B cell (primary cell): ENCODE data around the gene AKAP14. TPM values are rescaled to one million over a fixed set of nuclear protein-coding genes. Genes with fewer than 3 reads are reported as not detected.

Experiments used
- ATAC-seq: fragments of 200-7000 bp; cut with Tn5 transposase; one replicate; pipeline ENCODE4 v1.10.0; 2021; ENCODE audit warnings: low read depth, mild to moderate bottlenecking, moderate number of reproducible peaks, moderate library complexity
- CTCF ChIA-PET: fragments of 350-600 bp; sonication (Branson Sonifier 250); formaldehyde crosslinking; loops from one replicate; lab custom pipeline; 2021; ENCODE audit warnings: antibody characterized with exemption, inconsistent platforms; lab: Charles Lee
- POLR2A ChIA-PET: fragments of 350-600 bp; sonication (Branson Sonifier 250); formaldehyde crosslinking; loops from one replicate; lab custom pipeline; 2021; ENCODE audit warnings: antibody characterized with exemption; lab: Charles Lee
- DNase-seq: peaks from one replicate; pipeline ENCODE4 v3.0.0; 2013
- H2AFZ ChIP-seq: 2 replicates; pipeline ENCODE4 v1.6.1; 2012; ENCODE audit warnings: mild to moderate bottlenecking, low read depth, low read length; ENCODE audit not compliant: insufficient read depth, poor library complexity, severe bottlenecking
- H3K27ac ChIP-seq, 2 donors: 1 replicate in 1 of 2; 2 replicates in 1 of 2; pipeline ENCODE4 v1.5.1; 2012 to 2013; ENCODE audit warnings: low read length in 2 of 2, mild to moderate bottlenecking in 2 of 2, moderate library complexity in 1 of 2
- H3K27me3 ChIP-seq, 4 experiments: fragments of 200-600 bp in 1 of 4; sonication (generic) in 1 of 4; replicated peaks in 1 of 4; 1 replicate in 2 of 4; 2 replicates in 2 of 4; pipeline versions ENCODE4 v1.6.1 to v1.7.0; 2013 to 2016; ENCODE audit warnings: low read length in 3 of 4, mild to moderate bottlenecking in 2 of 4, mixed read lengths in 1 of 4, moderate library complexity in 1 of 4; ENCODE audit not compliant: insufficient read depth in 4 of 4, control insufficient read depth in 3 of 4; ENCODE audit errors: control extremely low read depth in 1 of 4
- H3K36me3 ChIP-seq, 2 experiments: replicated peaks in 1 of 2; 1 replicate in 1 of 2; 2 replicates in 1 of 2; pipeline versions ENCODE4 v1.6.1 to v1.7.1; 2013; ENCODE audit warnings: low read length in 1 of 2; ENCODE audit not compliant: insufficient read depth in 2 of 2, control insufficient read depth in 1 of 2; ENCODE audit errors: control extremely low read depth in 1 of 2, extremely low read depth in 1 of 2
- H3K4me1 ChIP-seq, 2 donors: fragments of 200-600 bp in 1 of 2; sonication (generic) in 1 of 2; 1 replicate in 1 of 2; 2 replicates in 1 of 2; pipeline versions ENCODE4 v1.5.1 to v1.6.1; 2013 to 2017; ENCODE audit warnings: low read length in 2 of 2; ENCODE audit not compliant: control insufficient read depth in 2 of 2, insufficient read depth in 2 of 2
- H3K4me2 ChIP-seq: replicated peaks from 2 replicates; pipeline ENCODE3; 2012; ENCODE audit warnings: mild to moderate bottlenecking, low read depth, low read length; ENCODE audit not compliant: poor library complexity, severe bottlenecking
- H3K4me3 ChIP-seq, 5 experiments: fragments of 200-600 bp in 1 of 5; sonication (generic) in 1 of 5; 1 replicate in 3 of 5; 2 replicates in 2 of 5; pipeline versions ENCODE4 v1.5.1 to v1.7.0; 2011 to 2016; ENCODE audit warnings: low read length in 4 of 5, mild to moderate bottlenecking in 4 of 5, low read depth in 2 of 5, control low read depth in 1 of 5, moderate library complexity in 1 of 5; ENCODE audit not compliant: insufficient read depth in 1 of 5; ENCODE audit errors: control extremely low read depth in 1 of 5, extremely low read depth in 1 of 5
- H3K79me2 ChIP-seq: fragments of 200-600 bp; sonication (generic); one replicate; pipeline ENCODE4 v1.6.0; 2016; ENCODE audit warnings: low read length; ENCODE audit not compliant: control insufficient read depth, insufficient read depth
- H3K9ac ChIP-seq: fragments of 200-600 bp; sonication (generic); 2 replicates; pipeline ENCODE4 v1.6.1; 2017; ENCODE audit warnings: mild to moderate bottlenecking, low read length, moderate library complexity
- H3K9me3 ChIP-seq, 3 donors: one replicate each; pipeline versions ENCODE4 v1.6.1 to v1.7.1; 2013; ENCODE audit warnings: low read length in 2 of 3; ENCODE audit not compliant: control insufficient read depth in 2 of 3, insufficient read depth in 1 of 3; ENCODE audit errors: control extremely low read depth in 1 of 3
- H4K20me1 ChIP-seq: 2 replicates; pipeline ENCODE4 v1.6.0; 2012; ENCODE audit warnings: mild to moderate bottlenecking, low read length; ENCODE audit not compliant: insufficient read depth, control insufficient read depth, poor library complexity, severe bottlenecking
- H3K27ac Mint-ChIP-seq: one replicate; pipeline ENCODE4 v1.8.0; 2021; ENCODE audit warnings: mixed read lengths
- H3K27me3 Mint-ChIP-seq: one replicate; pipeline ENCODE4 v1.8.0; 2021; ENCODE audit warnings: mixed read lengths
- H3K4me1 Mint-ChIP-seq: one replicate; pipeline ENCODE4 v1.8.0; 2021; ENCODE audit warnings: mixed read lengths
- H3K4me3 Mint-ChIP-seq: one replicate; pipeline ENCODE4 v1.8.0; 2021; ENCODE audit warnings: mixed read lengths
- H3K9me3 Mint-ChIP-seq: one replicate; pipeline ENCODE4 v1.8.0; 2022; ENCODE audit warnings: mixed read lengths; ENCODE audit not compliant: insufficient read depth
- EZH2 ChIP-seq: IDR thresholded peaks from 2 replicates; pipeline ENCODE4 v1.6.1; 2012; ENCODE audit warnings: borderline replicate concordance, low read depth, mild to moderate bottlenecking, moderate library complexity, low read length; ENCODE audit not compliant: insufficient read depth, poor library complexity, severe bottlenecking
- WGBS: methylation state at CpG from one replicate; pipeline ENCODE4 v1.1.5; 2013; ENCODE audit warnings: missing lambda C conversion rate; ENCODE audit not compliant: insufficient coverage; 5-methylcytosine and 5-hydroxymethylcytosine counted together
- intact Hi-C: fragments of 100-400 bp; cut with micrococcal nuclease; formaldehyde crosslinking; loops from one replicate; pipeline ENCODE4 v1.10.0; 2022
- polyA plus RNA-seq: library from polyadenylated mRNA; depleted of rRNA; stranded (reverse); fragments of >200 nt; gene quantifications from 2 replicates; pipeline ENCODE4 v1.2.3, GENCODE V29; 2012
- total RNA-seq, 2 donors: library from RNA; stranded (reverse); fragments of 120-200 nt in 1 of 2; gene quantifications; 1 replicate in 1 of 2; 2 replicates in 1 of 2; pipeline versions ENCODE4 v1.2.3 to v1.2.4, GENCODE V29; 2013 to 2022
- TF ChIP-seq, protein P1 (sequence below): fragments of 200-600 bp; IDR thresholded peaks from one replicate; pipeline ENCODE4 v1.8.0; 2022; ENCODE audit warnings: antibody characterized with exemption, mild to moderate bottlenecking

AKAP14 gene
- total and polyA plus RNA-seq, 2 donors (not counting 1 experiment from before 2014, with no cell fraction given) = not detected

DNA sequence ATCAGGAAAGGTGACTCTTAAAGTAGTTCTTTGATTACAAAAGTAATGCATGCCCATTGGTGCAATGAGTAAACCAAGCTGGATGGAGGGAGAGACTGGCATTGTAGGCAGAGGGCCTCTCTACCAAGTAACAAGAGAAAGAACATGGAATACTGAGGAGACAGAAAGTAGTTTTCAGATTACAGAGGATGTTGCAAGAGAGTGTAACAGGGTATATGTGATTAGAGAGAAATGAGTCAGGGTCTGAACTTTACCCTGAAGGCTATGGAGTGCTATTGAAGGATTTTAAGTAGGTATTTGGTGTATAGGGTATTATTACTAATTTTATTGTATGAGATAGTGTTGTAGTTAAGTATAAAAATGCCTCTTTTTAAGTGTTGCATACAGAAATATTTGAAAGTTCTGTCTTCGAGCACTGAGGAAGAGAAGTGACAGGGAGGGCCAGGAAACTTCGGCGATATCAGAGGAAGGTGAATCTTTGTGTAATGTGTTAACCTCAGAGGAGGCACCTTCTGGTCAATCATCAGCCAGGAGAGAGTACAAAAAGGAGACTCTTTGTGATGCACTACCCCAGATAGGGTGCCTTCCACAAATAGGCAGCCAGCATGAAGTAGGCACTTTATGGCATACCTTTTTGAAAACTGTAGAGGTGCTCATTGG, 39.7 kb downstream of the AKAP14 start:
- no peaks in the 10 kb centered on the region for H3K4me1 Mint-ChIP-seq
- no peaks in the 10 kb centered on the region for H3K27me3 ChIP-seq
- intact Hi-C loops = no loop called here
- no peaks in the 10 kb centered on the region for H3K27me3 Mint-ChIP-seq
- no peak overlapping the region for H2AFZ ChIP-seq
- H3K4me2 ChIP-seq = no peak overlapping the region
- no peaks in the 10 kb centered on the region for H4K20me1 ChIP-seq
- H3K27ac ChIP-seq = no peak overlapping the region
- no peak overlapping the region for H3K27ac Mint-ChIP-seq
- no peaks in the 10 kb centered on the region for H3K9me3 ChIP-seq
- no peak for DNase-seq
- no peak overlapping the region for H3K4me3 ChIP-seq
- ChIA-PET CTCF (no interaction called here), POLR2A (no interaction called here)
- ATAC-seq = no peak
- peaks cover 3 to 29% of the 10 kb centered on the region in 2 experiments for H3K36me3 ChIP-seq
- H3K4me1 ChIP-seq = no peaks in the 10 kb centered on the region
- no peak overlapping the region for H3K4me3 Mint-ChIP-seq
- no peaks in the 10 kb centered on the region for H3K79me2 ChIP-seq
- H3K9ac ChIP-seq = no peak overlapping the region
- 100% methylated on average over 2 of the region's 3 CpGs for WGBS
- no peak for TF ChIP-seq EZH2
- TF ChIP-seq, protein P1, sequence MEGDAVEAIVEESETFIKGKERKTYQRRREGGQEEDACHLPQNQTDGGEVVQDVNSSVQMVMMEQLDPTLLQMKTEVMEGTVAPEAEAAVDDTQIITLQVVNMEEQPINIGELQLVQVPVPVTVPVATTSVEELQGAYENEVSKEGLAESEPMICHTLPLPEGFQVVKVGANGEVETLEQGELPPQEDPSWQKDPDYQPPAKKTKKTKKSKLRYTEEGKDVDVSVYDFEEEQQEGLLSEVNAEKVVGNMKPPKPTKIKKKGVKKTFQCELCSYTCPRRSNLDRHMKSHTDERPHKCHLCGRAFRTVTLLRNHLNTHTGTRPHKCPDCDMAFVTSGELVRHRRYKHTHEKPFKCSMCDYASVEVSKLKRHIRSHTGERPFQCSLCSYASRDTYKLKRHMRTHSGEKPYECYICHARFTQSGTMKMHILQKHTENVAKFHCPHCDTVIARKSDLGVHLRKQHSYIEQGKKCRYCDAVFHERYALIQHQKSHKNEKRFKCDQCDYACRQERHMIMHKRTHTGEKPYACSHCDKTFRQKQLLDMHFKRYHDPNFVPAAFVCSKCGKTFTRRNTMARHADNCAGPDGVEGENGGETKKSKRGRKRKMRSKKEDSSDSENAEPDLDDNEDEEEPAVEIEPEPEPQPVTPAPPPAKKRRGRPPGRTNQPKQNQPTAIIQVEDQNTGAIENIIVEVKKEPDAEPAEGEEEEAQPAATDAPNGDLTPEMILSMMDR = no peak
- H3K9me3 Mint-ChIP-seq = no peaks in the 10 kb centered on the region

DNA sequence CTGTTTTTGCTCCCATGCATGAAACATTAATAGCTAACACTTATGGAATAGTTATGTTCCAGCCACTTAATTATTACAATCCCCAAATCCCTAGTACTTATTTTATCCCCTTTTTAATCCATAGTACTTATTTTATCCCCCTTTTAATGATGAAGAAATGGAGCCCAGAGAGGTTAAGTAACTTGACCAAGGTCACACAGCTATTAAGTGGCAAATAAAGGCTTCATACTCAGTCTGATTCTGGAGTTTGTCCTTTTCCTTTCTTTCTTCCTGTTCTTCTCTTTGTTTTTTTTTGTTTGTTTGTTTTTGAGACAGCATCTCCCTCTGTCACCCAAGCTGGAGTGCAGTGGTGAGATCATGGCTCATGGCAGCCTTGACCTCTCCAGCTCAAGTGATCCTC, 45.6 kb downstream of the AKAP14 start:
- H3K27ac ChIP-seq = no peak overlapping the region
- H3K9me3 ChIP-seq = no peaks in the 10 kb centered on the region
- no peaks in the 10 kb centered on the region for H3K27me3 ChIP-seq
- DNase-seq = no peak
- H4K20me1 ChIP-seq = no peaks in the 10 kb centered on the region
- H3K4me3 ChIP-seq = no peak overlapping the region
- no peak overlapping the region for H3K9ac ChIP-seq
- intact Hi-C loops = loop anchor here (10.0 kb wide), 1 partner anchor 477 kb away; the partner anchor contains the start of gene SLC25A5
- peak overlapping the region; percentile 27 for H3K4me2 ChIP-seq
- H2AFZ ChIP-seq = no peak overlapping the region
- H3K36me3 ChIP-seq = peaks cover 0 to 3% of the 10 kb centered on the region in 2 experiments
- no peak for ATAC-seq
- Mint-ChIP-seq H3K4me1 (peaks cover 18% of the 10 kb centered on the region), H3K4me3 (peak overlapping the region; percentile 23), H3K27ac (no peak overlapping the region), H3K9me3 (no peaks in the 10 kb centered on the region), H3K27me3 (no peaks in the 10 kb centered on the region)
- peaks cover 22% of the 10 kb centered on the region for H3K79me2 ChIP-seq
- H3K4me1 ChIP-seq = peaks cover 15 to 21% of the 10 kb centered on the region in 2 donors
- ChIA-PET POLR2A (no interaction called here), CTCF (no interaction called here)
- TF ChIP-seq, protein P1 = no peak
- TF ChIP-seq EZH2 = no peak
